HG03558 (cell line): ENCODE results near the gene CHML.

Experiments used
- ATAC-seq: cut with Tn5 transposase; IDR thresholded peaks from one replicate; pipeline ENCODE4 v1.9.1; 2021; ENCODE audit warnings: moderate number of reproducible peaks; ENCODE audit not compliant: unreplicated experiment; ENCODE audit errors: extremely low read depth

The CHML gene

GRCh38 chr1:241627453-241628259 is 12.5 kb downstream of the CHML start:
- ATAC-seq, result peak; percentile 67

DNA sequence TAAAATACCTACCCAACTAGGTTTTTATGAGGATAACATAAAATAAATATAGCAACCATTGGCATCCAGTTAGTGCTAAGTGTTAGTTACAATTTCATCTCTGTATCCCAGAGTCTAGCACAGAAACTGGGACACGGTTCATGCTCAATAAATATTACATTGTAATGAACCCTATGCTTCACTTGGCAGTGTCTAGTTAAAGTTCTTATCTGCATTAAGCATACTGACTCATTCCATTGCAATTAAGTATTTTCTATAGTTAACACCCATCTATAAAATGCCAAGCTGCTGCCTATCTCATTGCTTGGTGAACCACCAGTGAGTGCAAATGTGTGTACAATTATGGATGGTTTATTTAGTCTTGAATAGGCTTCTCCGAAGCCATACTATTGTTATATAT is 15.2 kb downstream of the CHML start:
- ATAC-seq, result no peak

GRCh38 chr1:241622669-241623068 is 17.5 kb downstream of the CHML start:
- no peak for ATAC-seq

- ATAC-seq, result no peak
Measured at GRCh38 chr1:241617426-241617825, 22.7 kb downstream of the CHML start.

GRCh38 chr1:241615043-241615974 is 24.9 kb downstream of the CHML start:
- ATAC-seq, result no peak

- ATAC-seq, result no peak
Measured at GRCh38 chr1:241614572-241614971, 25.6 kb downstream of the CHML start.

DNA sequence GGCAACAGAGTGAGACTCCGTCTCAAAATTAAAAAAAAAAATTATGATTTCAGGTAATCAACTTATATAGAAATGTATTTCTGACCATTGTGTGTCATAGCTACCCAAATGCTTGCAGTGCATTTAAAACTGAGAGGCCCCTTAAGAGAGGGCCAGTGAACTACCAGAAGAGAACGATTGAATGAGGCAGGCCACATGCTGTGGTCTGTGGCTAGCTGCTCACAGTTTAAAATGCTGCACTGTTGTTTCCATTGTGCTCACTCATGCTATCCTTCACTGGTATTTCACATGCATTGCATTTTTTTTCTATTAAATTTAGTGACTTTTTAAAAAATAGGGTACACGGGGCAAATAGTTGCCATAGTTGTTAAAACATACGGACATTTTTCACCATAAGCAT is 26.0 kb downstream of the CHML start:
- no peak for ATAC-seq

GRCh38 chr1:241612533-241613477 is 27.4 kb downstream of the CHML start:
- no peak for ATAC-seq

DNA sequence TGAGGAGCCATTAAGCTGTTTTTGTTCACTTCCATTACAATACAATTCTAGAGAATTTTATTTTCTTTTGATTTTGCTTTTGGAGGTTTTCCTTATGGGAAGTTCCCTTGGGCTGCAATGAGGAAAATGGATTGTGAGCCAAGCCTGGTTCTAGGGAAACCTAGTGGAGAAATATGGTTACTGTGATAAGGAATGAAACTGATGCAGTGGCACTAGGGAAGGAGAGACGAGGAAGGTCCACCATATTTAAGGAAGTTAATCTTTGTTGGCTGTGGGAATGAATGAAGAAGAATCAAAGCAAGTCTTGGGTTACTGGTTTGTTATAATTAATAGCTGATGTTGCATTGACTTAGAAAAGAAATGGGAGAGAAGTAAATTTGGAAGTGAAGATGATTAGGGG is 28.4 kb downstream of the CHML start:
- no peak for ATAC-seq

DNA sequence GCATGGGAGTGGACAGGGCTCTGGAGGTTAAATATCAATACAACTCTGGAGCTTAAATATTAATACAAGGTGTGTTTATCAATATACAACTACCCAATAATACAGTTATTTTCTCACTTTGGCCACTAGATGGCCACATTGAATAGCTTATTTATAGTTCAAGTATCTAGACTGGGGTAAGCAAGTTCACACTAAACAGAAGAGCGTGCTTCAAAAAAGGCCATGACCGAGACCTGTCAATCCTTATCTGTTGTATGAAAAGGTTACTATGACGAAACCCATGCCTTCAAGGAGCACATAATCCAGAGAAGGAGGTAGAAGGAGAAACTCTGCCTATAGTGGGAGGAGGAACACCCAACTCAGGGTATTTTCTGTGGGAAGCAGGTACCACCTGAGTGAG is 29.1 kb downstream of the CHML start:
- ATAC-seq, result peak; percentile 83

- no peak for ATAC-seq
Measured at GRCh38 chr1:241610056-241610815, 29.9 kb downstream of the CHML start.

DNA sequence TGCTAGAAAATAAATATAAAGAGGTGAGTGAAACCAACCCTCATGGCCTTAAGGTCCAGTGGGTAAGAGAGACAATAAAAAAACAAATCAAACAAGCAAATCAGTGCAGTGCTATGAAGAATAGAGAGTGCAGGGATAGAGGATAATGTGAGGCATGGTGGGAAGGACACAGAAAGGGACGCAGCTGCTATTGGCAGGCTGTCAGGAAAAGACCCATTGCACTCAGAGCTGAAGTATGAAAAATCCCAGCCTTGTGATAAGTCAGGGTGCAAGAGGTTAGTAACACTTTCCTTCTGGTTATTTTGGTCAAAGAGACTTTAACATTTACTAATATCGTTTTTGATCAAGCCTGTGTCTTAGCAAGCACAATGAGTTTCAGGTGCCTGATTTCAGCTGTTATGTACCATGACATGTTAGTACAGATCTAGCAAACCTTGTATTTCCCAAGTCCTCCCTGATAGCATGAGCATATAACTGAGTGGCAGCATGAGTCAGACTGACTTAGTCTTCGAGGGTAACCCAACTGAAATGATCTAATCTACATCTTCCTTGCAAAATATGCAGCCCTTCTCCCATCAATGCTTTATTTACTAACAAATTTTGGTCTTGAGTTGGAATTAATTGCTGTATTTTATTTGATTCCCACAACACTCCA is 31.7 kb downstream of the CHML start:
- no peak for ATAC-seq

- no peak for ATAC-seq
Measured at GRCh38 chr1:241607497-241607896, 32.7 kb downstream of the CHML start.

DNA sequence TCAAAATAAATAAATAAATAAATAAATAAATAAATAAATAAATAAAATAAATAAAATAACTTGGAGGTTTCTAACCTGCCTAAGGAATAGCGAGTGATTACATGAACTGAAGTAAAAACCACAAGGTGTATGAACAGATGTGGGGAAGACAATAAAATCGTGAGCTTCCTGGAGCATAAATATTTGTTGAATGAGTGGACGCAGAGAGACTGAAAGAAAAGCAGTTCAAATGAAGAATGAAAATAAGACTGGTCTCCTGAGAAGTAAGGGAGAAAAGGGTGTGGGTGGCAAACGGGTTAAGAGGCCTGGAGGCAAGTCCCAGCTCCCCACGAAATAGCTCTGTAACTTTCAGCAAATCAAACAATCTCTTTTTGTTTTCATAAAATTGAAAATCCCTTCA is 33.6 kb downstream of the CHML start:
- ATAC-seq, result no peak

DNA sequence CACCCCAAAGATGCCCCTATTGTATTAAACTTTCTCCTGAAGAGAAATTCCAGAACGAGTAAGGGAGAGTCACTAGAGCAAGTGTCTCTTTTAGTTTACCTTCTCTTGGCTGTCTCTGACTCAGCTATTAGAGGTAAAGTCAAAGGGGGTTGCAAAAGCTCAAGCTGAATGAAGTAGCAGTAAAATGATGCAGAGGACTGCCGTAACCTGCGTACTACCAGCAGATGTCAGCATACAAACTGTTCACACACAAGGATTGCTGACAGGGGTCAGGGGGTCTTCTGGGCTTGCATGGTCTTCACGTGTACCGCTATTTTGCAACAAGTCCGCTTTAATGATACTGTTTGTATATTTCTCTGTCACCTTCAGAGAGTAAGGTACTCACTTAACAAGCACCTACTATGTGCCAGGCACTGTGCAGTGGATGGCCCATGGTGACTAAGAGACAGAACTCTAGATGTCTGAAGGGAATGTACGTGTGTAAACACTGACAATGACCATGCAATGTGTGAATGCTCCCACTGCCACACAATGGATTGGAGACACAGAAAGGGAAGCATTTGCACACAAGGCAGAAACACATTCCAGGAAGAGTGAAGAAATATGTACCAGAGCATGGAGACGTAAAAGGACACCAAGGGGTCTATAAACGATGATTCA is 34.9 kb downstream of the CHML start:
- ATAC-seq, result no peak

DNA sequence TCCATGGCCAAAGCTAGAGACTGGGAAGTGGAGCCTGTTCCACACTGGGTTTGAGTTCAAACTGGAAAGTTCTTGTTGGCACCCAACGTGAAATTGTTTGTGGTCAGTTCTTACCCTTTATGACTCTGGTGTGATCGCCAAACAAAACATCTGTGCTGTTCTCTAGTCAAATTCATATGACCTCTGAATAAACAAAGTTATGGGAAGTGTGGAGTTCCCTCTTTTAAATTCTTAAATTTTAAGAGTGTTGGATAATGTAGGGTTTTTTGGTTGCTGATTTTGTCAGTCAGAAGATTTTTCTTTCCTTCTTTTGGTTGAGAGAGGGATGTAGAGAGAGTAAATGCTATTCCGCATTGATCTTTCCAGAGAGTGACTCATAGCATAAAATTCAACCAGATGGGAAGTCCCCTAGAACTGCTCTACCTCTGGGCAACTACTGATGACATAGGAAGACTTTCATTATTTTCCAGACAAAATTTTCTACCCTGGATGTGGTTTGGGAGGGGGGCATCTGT is 36.4 kb downstream of the CHML start:
- ATAC-seq, result no peak

DNA sequence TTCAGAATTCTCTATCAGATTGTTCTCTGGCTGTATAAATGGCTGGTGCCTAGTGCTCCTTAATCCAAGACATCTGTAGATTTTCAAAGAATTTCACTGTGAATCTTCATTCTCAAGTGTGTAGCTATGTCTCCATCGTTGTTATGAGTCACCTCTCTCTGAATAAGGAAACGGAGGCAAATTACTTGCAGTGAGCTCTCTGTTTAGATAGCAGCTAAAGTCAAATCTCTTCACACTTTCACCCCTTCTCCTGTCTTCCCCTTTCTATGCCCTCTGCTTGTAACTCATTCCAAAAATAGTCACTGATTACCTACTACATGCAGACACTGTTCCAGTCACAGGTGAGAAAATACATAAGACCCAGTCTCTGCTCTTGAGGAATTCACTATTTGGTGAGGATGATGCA is 39.7 kb downstream of the CHML start:
- ATAC-seq, result peak; percentile 78

DNA sequence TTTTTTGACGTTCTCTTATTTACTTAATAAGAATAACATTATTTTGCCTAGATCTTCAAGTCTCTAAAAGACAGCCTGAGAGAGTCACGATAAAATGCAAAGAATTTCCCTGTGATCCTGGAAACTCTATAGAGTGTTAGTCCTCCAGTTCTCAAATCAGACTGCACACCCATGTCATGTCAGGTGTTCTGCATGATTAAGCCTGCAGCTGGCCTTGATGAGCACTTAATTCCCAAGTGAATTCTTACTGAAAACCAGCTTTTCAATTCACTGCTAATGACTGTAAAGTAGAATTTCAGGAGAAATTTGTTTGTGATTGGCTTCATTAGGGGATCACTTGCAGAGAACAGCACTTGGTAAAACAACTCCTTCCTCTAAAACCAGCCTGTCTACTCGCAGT is 41.9 kb downstream of the CHML start:
- no peak for ATAC-seq
